ENCODE measurements around the gene BRD1. TPM values are rescaled to one million over a fixed set of nuclear protein-coding genes. Genes with fewer than 3 reads are reported as not detected.

The BRD1 gene
- total RNA-seq, 2 experiments from 2014 or later, result 22.7 to 23.2 TPM

DNA sequence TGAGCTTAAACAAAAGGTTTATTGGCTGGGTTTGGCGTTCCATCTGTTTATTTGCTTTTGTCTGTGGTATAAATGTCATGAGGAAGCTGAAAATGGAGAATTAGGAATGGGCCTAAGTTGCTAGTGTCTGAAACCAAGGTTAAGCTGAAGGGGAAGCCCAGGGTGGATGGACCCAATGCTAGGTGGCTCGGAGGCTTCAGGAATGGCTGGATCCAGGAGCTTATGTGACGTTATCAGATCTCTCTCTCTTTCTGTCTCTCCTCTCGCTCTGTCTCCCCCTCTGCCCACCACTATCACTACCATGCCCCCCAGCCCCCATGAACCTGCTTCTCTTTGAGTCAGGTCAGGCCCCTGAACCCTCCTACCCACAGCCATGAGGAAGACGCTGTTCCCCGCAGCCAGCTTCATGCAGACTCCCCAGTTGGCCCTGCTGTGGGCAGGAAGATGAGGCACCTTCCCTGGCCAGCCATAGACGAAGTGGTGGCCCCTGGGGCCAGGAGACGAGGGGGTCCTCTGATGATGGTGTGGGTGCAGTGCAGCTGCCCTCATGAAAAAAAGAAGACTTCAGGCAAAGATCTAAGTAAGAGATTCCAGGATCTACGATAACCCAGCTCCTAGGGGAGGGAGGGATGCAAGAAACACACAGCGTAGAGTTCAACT, 101.5 kb downstream of the BRD1 start:
- DNase-seq, result no peak
- Mint-ChIP-seq H3K36me3 (no peaks in the 10 kb centered on the region), H3K9me3 (no peaks in the 10 kb centered on the region), H3K27ac (no peak overlapping the region), H3K4me1 (peaks cover 11% of the 10 kb centered on the region), H3K4me3 (no peak overlapping the region), H3K27me3 (peaks cover 34% of the 10 kb centered on the region)

DNA sequence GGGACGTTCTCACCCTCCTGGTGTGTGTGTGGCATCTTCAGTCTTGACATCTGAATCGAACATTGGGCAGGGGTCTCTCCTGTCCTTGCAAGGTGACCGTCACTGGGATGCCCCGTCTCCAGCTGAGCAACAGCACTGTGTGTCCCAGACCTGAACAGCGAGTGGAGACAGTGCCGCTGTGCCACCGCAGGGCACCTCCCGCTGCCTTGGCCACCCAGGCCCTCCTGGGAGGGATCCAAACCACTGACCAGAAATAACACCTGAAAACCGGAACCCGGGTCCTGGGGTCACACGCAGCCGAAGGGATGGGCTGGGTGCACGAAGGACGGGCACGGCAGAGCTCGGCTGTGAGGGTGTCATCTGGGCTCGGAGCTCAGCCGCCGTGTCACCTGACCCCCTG, 102.2 kb downstream of the BRD1 start:
- DNase-seq, result no peak
- Mint-ChIP-seq H3K36me3 (no peaks in the 10 kb centered on the region), H3K4me1 (peaks cover 11% of the 10 kb centered on the region), H3K4me3 (no peak overlapping the region), H3K9me3 (no peaks in the 10 kb centered on the region), H3K27me3 (peaks cover 29% of the 10 kb centered on the region), H3K27ac (no peak overlapping the region)

DNA sequence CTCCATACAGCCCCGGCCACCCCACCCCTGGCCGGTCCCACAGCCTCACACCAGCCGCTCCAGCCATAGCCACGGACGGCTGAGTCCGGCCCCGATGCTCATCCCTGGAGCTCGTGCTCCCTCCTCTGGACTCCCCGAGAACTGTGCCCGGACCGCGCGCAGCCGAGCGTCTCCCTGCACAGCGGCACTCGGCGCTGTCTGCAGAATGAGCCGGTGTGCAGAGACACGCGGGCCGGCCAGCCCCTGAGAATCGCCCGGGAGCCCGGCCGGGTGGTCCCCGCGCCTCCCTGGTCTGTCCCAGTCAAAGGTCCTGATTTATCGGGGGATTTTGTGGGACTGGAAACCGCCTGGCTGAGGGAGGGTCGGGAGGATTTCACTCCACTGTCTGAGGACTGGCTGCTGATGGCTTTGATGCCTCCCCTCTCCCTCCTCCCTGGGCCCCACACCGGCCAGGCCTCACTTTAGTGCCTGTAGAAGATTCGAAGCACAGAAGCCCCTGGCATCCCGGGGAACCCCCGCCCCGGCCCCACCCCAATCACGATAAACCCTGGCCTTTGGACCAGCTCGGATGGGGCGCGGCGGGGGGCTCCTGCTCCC, 102.7 kb downstream of the BRD1 start:
- Mint-ChIP-seq H3K36me3 (no peaks in the 10 kb centered on the region), H3K4me3 (peak overlapping the region; percentile 68), H3K27ac (no peak overlapping the region), H3K4me1 (peaks cover 11% of the 10 kb centered on the region), H3K9me3 (no peaks in the 10 kb centered on the region), H3K27me3 (peaks cover 26% of the 10 kb centered on the region)
- peak; percentile 80 for DNase-seq

- Mint-ChIP-seq H3K27ac (peak overlapping the region; percentile 87), H3K4me1 (peaks cover 11% of the 10 kb centered on the region)
Observed at GRCh38 chr22:49724030-49724892, 103.4 kb downstream of the BRD1 start.

GRCh38 chr22:49723478-49724029, 104.1 kb downstream of the BRD1 start:
- no peak overlapping the region for H3K27ac Mint-ChIP-seq
- H3K4me1 Mint-ChIP-seq, result peaks cover 11% of the 10 kb centered on the region
- H3K27me3 Mint-ChIP-seq, result peaks cover 21% of the 10 kb centered on the region
- H3K9me3 Mint-ChIP-seq, result no peaks in the 10 kb centered on the region
- H3K4me3 Mint-ChIP-seq, result peak overlapping the region; percentile 94
- H3K36me3 Mint-ChIP-seq, result no peaks in the 10 kb centered on the region
- no peak for DNase-seq

More at GRCh38 chr22:49724030-49724892, 103.4 kb downstream of the BRD1 start:
- H3K27me3 Mint-ChIP-seq, result peaks cover 26% of the 10 kb centered on the region
- DNase-seq, result peak; percentile 42
- H3K36me3 Mint-ChIP-seq, result no peaks in the 10 kb centered on the region
- H3K4me3 Mint-ChIP-seq, result peak overlapping the region; percentile 94
- H3K9me3 Mint-ChIP-seq, result no peaks in the 10 kb centered on the region

Other genes starting within 250 kb of the BRD1 start
- gene ZBED4, start 26.0 kb upstream of the BRD1 start, total RNA-seq, result 10 to 100 TPM; 20.6 to 20.7 TPM
- 10 to 100 TPM; 14.5 to 15.2 TPM for gene ALG12, start 90.6 kb upstream of the BRD1 start, total RNA-seq
- 10 to 100 TPM; 32.6 to 34.8 TPM for gene CRELD2, start 90.8 kb upstream of the BRD1 start, total RNA-seq
- 100 to 1,000 TPM; 134 to 137 TPM for gene PIM3, start 132.9 kb upstream of the BRD1 start, total RNA-seq
- gene IL17REL, start 184.9 kb upstream of the BRD1 start, total RNA-seq, result not detected
- not detected for gene TTLL8, start 230.4 kb upstream of the BRD1 start, total RNA-seq

All from activated naive CD8-positive, alpha-beta T cell treated with anti-CD3 and anti-CD28 coated beads for 36 hours (primary cell).